ENCODE data around the gene TNIP2.
"Not testable (repeated sequence)": the region's sequence is repeated elsewhere in the genome, so short reads cannot be mapped to it uniquely, and the experiment has no call there.

Gene TNIP2

GRCh38 chr4:2767046-2767704 lies 11.0 kb upstream of the TNIP2 start:
- no peak for DNase-seq (ENCODE audit: low read depth)
- H3K4me3 ChIP-seq (ENCODE audit: low read depth, low read length) = no peak overlapping the region
- no peak for TF ChIP-seq CTCF (IDR thresholded peaks at IDR 0.05; ENCODE audit: low read depth, low read length, missing control alignments)

- no peak for TF ChIP-seq CTCF (IDR thresholded peaks at IDR 0.05; ENCODE audit: low read depth, low read length, missing control alignments)
- H3K4me3 ChIP-seq (ENCODE audit: low read depth, low read length) = no peak overlapping the region
- DNase-seq (ENCODE audit: low read depth) = no peak
Observed at GRCh38 chr4:2765832-2766526, 9.8 kb upstream of the TNIP2 start.

- H3K4me3 ChIP-seq (ENCODE audit: low read depth, low read length) = peak overlapping the region; percentile 47
- DNase-seq (ENCODE audit: low read depth) = no peak
- TF ChIP-seq CTCF (IDR thresholded peaks at IDR 0.05; ENCODE audit: low read depth, low read length, missing control alignments) = no peak
Observed at GRCh38 chr4:2763511-2763967, 7.4 kb upstream of the TNIP2 start.

GRCh38 chr4:2762486-2763370 lies 6.6 kb upstream of the TNIP2 start:
- H3K4me3 ChIP-seq (ENCODE audit: low read depth, low read length); DNase-seq (ENCODE audit: low read depth): not testable (repeated sequence)

- no peak for TF ChIP-seq CTCF (IDR thresholded peaks at IDR 0.05; ENCODE audit: low read depth, low read length, missing control alignments)
- H3K4me3 ChIP-seq (ENCODE audit: low read depth, low read length) = no peak overlapping the region
- no peak for DNase-seq (ENCODE audit: low read depth)
Observed at GRCh38 chr4:2762048-2762447, 5.9 kb upstream of the TNIP2 start.

- TF ChIP-seq CTCF (IDR thresholded peaks at IDR 0.05; ENCODE audit: low read depth, low read length, missing control alignments) = peak; percentile 5
- H3K4me3 ChIP-seq (ENCODE audit: low read depth, low read length) = no peak overlapping the region
- DNase-seq (ENCODE audit: low read depth) = no peak
Observed at GRCh38 chr4:2761035-2761923, 5.1 kb upstream of the TNIP2 start.
